NCI-H2029 (cell line): Measurements from ENCODE around the gene MOV10.

Experiments used
- DNase-seq: peaks from one replicate; lab custom pipeline; 2025; lab: John Stamatoyannopoulos, UW

MOV10 gene

DNA sequence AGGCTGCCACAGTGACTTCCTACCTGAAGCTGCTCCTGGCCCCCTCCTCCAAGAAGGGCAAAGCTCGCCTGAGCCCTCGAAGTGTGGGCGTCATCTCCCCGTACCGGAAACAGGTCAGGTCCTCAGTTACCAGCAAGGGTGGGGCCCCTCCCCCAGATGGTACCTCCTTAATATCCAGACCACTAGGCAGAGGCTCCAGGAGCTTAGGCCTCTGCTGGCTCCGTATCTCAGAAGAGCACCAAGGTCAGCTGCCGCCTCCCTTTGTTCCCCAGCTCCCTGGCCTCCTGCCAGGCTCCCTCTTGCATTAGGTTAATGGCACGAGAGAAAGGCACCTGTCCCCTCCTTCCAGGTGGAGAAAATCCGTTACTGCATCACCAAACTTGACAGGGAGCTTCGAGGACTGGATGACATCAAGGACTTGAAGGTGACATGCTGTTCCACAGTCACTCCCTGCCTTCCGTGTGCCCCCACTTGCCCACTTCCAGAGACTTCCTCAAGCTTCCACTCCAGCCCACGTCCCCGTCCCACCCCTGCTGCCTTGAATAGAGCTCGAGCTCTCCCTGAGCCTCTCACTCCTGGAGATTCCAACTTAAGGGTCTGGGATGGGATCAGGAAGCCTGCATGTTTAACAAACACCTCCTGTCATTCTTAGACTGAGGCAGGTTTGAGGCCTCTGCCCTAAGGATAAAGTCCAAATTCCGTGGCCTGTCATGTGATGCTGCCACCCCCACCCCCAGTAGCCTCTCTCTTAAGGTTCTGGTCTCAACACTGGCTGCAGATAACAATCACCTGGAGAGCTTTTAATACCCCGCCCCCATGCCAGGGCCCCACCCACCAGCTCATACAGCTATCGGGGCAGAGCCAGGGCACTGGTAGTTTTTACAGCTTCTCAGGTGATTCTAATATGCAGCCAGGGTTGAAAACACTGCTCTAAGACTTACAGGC is 24.2 kb downstream of the MOV10 start:
- peak; percentile 82 for DNase-seq

DNA sequence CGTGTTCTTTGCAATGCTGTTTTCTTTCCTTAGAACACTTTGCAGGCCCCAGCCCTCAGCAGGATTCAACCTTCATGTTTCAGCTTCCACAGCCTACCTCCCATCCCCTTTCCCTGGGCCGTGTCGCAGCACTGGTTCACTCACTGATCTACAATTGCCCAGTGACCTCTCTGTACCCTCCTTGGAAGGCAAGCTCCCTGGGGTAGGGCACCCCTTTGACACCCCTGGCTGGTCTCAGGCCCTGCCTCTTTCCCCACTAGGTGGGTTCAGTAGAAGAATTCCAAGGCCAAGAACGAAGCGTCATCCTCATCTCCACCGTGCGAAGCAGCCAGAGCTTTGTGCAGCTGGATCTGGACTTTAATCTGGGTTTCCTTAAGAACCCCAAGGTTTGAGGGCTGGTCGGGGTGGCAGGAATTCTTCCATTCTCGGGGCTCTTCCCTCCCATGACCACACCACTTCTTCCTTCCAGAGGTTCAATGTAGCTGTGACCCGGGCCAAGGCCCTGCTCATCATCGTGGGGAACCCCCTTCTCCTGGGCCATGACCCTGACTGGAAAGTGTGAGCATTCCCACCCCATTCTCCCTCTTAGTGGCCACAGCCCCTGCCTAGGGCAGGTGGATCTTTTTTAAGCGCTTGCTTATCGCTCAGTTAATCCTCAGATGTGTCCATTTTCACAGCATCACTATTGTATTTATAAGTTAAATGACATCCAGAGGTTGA is 25.1 kb downstream of the MOV10 start:
- no peak for DNase-seq

DNA sequence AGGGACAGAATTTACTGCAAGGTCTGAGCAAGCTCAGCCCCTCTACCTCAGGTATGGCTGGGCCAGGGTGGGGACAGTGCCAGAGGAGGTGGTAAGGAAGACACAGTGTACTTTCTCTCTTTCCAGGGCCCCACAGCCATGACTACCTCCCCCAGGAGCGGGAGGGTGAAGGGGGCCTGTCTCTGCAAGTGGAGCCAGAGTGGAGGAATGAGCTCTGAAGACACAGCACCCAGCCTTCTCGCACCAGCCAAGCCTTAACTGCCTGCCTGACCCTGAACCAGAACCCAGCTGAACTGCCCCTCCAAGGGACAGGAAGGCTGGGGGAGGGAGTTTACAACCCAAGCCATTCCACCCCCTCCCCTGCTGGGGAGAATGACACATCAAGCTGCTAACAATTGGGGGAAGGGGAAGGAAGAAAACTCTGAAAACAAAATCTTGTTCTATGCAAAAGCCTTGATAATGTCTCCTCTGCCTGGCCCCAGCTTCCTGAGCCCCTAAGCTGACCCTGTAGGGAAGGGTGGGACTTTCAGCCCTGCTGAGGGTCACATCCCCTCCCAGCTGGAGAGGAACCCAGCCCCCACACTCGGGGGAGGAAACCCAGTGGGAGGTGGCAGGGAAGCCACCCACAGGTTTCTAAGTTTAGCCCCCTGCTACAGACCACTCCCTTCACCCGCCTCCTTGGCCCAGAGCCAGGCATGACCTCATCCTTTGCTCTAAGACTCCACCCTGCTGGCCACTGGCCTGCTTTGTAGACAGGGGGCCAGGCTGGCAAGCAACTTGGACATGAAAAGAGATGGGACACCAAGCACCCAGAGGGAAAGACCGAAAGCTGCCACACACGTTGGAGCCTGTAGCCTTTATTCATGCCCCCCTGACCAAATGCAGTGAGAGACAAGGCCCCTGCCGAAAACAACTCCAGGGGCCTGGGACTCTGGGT is 26.1 kb downstream of the MOV10 start:
- DNase-seq, result peak; percentile 83

DNA sequence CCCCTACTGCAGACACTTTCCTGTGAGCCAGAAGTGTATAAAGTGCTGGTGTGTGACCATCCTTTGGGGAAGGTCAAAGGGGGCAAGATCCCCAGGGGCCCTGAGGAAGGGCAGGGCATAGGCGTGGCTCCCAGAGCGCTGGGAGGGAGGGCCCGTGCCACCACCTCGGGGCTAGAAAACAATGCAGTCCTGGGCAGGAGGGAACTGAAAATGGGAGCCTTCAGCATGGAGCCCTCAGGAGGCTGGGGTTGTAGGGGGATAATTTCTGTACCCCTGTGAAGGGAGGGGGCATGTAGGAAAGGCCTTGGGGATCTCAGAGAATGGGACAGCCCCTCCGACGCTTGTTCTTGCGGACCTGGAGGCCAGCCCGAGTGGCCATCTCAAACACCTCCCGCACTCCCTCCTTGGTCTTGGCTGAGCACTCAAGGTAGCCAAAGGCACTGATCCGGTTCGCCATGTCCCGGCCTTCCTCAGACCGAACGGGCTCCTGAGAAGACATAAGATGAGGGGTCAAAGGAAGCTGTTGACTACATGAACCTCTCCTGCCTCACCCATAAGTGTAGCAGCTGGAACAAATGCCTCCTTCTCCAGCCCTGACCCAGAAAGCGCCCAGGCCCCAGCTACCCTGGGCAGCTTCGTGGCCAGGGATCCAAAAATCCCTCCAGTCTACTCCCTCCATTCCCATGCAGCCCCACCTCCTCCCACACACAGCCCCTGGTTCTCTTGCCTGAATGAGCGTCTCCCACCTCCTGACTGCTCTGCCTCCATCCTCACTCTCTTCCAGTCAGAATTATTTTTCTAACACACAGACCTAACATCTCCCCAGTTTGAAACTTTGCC is 27.0 kb downstream of the MOV10 start:
- DNase-seq, result no peak

DNA sequence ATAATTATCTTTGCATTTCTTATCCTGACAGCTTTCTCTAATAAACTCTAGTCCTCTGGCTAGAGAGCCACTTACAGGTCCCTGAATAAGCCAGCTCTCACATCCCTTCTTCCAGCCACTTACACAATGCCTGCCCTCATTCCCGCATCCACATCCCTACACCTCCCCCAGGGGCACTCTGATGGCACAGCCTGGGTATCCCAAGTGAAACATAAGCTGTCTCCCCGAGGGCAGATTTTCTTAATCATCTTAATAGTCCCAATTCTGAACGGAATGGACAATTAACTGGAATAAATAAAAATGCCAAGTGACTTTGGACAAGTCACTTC is 27.6 kb downstream of the MOV10 start:
- no peak for DNase-seq

DNA sequence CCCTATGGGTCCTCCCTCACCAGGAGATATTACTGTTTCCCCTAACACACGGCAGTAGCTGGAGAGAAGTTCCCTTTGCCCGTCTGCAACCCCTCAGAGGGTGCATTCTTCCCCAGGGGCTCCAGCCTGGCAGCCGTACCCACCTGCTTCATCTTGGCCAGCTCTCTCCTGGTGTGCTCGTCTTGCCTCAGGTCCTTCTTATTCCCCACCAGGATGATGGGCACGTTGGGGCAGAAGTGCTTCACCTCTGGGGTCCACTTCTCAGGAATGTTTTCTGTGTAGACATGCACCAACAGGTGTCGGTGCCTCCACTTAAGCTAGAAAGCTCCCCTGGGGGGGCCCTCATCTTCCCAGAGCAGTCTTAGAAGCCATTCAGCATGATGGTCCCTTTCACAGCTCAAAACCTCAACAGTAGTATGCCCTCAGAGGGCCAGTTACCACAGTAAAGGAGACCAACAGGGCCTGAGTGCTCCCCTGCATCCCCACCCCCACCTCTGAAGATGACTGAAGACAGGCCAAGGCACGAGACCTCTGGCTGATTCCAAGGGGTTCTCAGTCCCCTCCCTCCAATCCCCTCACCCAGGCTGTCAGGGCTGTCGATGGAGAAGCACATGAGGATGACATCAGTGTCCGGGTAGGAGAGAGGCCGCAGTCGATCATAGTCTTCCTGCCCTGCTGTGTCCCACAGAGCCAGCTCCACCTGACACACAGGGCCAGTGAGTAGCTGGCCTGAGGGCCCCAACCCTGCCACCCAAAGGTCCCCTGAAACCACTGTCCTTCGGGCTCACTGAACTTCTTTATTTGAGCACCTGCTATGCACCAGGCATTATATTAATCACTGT is 28.2 kb downstream of the MOV10 start:
- no peak for DNase-seq

DNA sequence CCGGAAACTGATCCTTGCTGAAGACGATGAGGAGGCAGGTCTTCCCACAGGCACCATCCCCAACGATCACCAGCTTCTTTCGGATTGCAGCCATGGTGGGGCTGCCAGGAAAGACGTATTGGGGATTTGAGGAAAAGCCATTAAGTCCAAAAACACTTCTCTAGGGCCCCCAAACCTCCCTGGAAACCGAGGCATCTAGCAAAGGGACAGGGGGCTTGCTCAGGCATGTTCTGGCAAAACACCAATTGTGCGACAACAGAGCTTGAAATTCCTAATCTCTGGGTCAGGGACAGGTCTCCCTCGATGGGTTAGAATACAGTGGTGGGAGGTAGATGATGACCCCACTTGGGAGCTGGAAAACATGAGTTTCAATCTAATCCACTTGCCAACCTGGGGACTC is 29.2 kb downstream of the MOV10 start:
- no peak for DNase-seq

DNA sequence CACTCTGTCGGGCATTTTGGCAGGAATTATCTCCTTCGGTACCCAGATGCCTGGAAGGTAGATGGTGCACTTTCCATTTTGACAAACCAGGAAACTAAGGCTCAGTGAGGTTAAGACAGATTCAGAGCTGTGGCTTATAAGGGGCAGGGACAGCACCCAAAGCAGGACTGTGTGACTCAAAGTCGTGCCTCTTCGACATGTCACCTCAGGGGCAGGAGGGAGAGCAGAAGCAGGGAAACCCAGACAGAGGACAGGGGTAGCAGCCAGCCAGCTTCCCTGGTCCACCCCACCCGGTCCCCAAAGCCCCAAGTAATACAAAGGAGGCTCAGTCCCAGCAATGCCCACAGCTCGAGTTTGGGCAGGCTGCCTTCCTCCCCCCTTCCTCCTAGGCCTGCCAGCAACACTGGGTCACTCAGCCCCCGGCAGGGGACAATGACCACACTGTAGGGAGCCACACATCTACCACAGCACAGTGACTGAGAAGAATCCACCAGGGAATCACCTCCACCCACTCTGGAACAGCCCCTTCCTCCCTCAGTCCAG is 30.0 kb downstream of the MOV10 start:
- no peak for DNase-seq

DNA sequence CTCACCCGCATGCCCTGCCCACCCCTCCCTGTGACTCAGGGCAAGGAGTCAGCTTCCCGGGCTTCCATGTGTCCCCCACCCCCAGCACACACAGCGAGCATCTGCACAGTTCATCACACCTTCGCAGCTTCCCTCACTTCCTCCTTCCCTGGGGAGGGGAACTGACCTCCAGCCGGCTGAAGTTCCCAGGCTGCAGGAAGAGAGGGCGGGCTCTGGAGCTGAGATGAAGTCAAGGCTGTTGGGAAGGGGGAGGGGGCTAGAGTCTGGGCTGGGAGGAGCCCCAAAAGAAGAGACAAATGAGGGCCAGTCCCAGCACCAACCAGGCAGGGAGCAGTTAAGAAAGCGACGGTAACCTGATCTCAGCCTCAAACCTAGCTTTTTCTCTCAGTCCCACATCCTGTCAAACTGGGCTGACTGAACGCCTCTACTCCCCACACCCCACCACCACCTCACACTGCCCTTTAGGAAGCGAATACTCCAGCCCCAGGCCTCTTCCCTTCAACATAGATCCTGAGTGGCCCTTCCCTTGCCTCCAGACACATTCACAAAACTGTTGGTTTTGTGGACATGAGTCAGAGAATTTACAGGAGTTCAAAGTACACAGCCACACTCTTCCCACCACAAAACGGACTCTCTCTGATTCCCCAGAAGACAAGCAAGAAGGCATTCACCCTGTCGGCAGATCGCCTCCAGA is 30.6 kb downstream of the MOV10 start:
- peak; percentile 63 for DNase-seq

DNA sequence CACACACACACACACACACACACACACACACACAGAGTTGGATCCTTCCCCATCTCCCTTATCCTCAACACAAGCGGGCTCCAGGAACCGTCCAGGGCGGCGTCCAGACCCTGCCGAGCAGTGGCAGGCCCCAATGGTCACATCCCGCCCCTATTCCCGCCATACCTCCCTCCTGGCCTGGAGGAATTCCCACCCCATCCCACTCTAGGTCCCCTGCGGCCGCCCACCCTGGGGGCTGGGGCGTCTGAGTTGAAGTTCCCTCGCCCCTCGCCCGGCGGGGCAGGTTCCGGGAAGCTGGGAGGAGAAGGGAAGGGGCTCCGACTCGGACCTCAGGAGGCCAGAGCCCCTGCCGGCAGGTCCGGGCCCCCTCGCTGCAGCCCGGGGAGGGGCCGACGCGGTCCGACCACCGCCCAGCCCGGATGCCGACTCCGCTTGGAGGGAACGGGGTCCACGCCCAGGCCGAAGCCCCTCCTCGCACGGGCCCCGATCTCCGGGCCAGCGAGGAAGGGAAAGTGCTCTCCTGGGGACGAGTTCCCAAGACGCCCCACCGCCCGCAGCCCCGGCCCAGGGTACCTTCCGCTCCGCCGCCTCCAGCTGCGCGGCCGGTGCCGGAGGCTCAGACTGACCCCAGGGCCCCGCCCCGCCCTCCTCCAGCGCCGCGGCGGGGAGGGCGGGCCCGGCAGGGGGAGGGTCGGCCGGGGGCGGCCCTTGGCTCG is 32.2 kb downstream of the MOV10 start, which contains the start of gene RHOC:
Gene RHOC, minus strand, starts transcription at position 623 of the 716 bp plus-strand sequence. CDS start 3,328 bp downstream, outside the sequence.
- peak; percentile 23 for DNase-seq

DNA sequence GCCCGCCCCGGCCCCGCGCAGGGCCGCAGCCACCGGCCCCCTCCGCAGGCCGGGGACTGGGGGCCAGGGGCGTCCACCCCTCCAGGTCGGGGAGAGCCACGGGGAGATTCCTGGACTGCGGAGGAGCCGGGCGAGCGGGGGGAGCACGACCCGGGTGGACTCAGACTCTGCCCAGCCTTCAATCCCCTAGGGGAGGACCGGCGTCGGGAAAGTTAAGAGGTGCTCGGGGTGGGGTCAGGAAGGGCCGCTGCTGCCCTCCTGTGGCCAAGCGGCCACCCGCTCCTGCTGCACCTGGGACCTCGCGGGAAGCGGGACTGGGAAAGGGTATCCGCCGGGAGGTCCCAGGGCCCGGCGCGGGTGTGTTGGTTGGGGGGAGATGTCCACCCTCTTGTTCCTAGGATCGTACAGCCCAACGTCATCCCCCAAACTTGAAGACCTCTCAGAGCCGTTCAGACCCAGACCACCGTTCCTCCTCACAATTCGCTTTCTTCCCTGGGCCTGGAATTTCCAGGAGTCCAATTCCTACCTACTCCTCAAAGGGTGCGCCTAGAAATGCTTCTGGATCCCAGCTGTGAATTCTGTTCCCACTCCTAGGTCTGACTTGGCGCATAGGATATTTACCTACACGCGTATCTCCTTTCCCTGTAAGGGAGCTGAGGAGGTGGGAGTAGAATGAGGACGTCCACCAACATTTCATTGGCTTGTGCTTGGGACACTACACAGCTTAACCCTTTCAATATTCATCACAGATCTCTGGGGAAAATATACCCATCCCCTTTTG is 33.0 kb downstream of the MOV10 start:
- DNase-seq, result peak; percentile 77

DNA sequence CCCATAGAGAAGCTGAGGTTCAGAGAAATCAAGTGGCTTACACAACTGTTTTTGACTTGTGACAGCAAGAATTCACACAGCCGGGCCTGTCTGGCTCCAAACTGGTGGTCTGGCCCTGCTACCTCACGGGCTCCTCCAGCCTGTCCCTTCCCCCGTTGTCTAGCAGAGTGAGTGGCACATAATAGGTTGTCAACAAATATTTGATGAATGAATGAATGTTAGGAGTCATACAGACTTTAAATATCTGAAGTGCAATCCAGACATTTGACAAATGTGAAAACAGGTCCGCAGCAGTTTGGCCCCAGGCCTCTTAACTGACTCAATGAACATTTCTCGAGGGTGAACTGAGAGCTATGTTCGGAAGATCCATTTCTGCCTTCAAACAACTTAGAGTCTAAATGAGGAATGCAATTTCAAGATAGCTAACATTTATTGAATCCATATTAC is 33.6 kb downstream of the MOV10 start:
- DNase-seq, result no peak

DNA sequence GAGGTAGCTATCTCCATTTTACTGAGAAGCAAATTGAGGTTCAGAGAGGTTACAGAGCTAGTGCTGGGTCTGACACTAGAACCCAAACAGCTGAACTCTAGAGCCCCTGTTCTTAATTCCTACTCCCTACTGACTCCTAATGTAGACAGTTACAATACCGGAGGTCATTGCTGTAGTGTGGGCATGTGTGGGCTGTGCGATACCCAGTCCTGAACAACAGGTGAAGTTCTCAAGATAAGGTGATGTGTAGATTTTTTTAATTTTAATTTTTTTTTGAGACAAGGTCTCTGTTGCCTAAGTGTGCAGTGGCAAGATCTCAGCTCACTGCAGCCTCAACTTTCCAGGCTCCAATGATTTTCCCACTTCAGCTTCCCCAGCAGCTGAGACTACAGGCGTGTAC is 34.0 kb downstream of the MOV10 start:
- no peak for DNase-seq

DNA sequence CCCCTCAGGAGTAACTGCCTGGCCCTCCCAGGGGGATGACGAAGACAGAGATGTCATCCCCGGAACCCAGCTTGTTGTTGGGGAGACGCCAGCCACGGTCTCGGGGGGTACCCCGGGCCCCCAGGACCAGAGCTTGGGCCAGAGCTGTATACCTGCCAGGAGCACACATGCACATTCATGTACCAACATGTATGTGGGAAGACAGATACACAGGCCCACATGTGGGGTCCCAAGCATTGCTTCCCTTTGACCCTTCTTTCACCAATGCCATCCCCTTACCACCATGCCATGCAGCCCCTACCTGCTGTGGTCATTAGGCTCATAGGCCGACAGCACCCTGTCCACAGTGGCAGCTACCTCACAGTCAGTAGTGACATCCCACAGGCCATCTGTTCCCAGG is 35.7 kb downstream of the MOV10 start:
- DNase-seq, result no peak

DNA sequence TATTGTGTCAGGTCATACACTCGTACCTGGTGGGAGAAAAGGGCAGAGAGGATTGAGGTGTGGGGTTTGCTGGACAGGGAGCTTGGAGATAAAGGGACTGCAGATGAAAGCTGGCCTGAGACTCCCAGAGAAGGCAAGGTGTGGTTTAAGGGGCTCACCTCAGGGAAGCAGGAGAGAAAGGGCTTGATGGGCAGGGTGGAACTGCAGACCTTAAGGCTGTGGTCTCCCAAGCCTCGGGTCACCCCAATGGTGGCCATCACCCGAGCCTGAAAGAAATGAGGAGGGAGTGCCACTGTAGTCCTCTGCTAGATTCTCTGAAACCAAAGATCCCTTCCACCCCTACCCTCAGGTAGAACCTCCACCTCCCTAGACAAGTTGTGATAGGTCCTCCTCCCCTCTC is 36.1 kb downstream of the MOV10 start:
- DNase-seq, result no peak

DNA sequence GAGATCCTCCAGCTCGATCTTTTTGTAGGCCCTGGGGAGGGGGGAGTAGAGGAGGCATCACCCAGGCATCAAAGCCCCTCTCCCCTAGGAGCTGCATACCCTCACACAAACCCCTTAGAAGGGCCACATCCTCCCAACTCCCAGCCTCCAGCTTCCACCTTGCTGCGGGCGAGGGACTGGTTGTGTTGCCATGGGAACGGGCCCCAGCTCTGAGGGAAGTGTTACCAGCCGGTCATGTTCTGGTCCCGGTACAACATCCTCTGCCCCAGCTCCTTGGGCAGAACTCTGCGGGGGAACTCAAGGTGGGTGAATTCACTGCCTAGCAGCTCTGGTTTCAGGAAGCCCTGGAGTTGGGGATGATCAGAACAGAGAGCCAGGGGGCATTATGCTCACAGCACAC is 36.6 kb downstream of the MOV10 start:
- DNase-seq, result no peak

DNA sequence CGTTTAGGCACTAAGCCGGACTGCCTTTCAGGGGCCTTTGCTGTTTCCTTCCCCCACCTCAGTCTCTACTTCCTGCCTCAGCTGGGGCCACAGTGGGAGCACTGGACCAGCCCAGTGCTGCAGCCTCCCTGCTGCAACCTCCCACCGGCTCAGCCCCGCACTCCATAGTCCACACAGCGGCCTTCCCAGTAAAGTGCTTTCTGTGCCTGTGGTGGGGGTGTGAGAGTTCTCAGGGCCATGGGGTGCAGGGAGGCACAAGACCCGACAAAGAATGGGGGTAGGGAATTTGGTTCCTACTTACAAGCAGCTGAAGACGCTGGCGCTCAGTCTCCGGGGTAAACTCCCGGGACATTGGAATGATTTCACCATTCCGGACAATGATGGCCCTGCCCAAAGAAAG is 37.2 kb downstream of the MOV10 start:
- DNase-seq, result no peak

DNA sequence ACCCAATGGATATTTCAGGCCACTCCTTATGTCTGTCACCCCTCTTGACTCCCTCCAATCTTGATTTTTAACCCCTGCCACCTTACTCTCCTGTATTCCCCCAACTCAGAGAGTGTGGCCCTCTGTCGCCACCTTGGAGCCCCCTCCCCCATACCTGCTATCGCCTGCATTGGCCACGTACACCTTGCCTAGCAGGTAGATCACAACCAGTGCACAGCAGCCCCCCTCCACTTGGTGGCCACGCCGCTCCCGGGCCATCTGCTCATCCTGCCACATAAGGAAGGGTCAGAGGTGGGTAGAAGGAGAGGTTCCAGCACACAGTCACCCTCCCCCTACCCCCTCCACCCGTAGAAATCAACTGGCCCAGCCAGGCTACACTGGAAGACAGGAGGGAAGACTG is 37.7 kb downstream of the MOV10 start:
- DNase-seq, result no peak
